Activated T-helper 1 cell treated with Interleukin-2 at 50 U/mL for 16 hours (primary cell): ENCODE results near the gene TP53BP1.

Experiments used
- DNase-seq: peaks from one replicate; pipeline ENCODE4 v3.0.0-alpha.2; 2020; ENCODE audit warnings: low read depth

Gene TP53BP1

DNA sequence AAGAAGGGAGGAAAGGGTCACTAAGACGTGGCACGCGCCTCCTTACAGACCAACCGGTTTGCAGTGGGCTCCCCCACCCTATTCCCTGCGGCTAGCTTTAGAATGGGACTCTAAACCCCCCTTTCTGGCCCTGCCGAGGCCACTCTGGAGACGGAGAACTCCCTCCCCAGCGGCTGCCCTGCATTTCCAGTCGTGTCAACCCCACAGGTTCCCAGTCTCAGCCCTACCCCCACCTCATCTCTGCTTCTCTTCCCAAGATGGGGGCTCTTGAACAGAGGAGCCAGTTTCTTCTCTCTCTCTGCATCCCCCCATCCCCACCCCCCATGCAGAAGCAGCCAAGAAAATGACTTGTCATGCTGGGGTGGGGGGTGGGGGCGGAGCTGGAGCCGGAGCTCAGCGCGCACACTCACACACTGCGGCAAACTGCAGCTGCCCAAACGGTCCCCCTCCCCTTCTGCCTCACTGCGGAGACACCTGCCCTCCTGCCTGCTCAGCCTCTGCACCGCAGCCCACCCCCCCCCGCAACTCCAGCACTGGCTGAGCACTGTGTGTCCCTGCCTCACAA, 25.3 kb upstream of the TP53BP1 start:
- DNase-seq, result no peak

DNA sequence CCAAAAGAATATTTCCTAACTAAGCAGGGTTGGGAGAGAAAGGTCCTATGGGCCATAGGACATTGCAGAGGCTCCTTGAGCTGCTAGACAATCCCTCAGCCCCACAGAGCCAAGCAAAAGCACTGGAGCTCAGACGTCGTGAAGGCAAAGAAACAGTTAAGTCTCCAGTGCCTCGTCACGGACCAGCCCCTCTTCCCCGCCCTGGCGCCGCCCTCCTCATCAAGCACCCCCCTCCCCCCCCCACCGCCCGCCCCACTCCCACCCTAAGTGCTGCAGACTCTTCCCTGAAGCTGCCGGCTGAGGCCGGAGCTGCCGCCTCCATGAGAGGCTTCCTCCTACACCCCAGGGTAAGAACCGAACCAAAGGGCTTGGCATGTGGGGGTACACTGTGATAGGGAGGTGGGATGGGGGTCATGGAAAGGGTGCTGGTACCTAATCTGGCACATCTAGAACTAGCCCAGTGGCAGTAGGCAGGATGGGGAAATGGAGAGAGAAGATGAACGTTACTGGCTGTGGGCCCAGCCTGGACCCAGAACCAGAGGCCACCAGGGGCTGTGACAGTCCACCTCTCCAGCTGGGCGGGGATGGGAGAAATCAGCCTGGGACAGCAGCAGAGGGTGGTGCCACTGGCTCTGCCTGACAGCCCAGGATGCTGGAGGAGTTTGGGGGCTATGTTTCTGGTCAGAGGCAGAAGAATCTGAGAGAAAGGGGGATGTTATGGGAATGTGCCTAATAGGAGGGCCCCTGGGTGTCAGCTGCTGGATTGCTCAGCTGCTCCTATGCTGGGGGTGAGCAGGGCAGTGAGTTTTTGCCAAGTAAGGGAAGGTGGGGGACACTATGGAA, 24.6 kb upstream of the TP53BP1 start, which contains the start of gene MAP1A:
MAP1A (plus strand) TSS at position 255 of the 843 bp plus-strand sequence. CDS start 3,866 bp downstream, outside the sequence.
- no peak for DNase-seq

DNA sequence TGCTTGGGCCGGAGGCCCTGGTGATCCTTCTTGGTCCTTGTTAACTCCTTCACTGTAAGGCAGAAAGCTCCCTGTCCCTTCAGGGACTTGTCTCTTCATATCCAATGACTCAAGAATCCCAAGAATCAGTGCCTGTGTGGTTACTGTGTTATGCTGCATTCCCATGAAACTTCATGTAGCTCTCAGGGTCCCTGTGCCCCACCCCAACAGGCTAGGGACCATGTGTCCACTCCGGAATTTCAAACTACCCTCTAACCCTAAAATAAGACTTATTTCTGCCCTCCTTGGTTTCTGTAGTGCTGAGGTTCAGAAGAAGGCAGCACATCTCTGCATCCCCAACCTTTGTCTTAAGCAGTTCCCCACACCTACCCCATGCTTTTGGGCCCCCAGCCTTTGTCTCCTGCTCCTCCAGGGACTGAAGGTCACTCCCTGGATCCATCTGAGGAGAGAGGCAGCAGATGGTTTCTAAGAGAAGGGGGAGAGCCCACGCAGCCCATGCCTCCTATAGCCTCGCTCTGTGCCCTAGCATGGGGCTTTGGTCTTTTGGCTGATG, 23.9 kb upstream of the TP53BP1 start:
- DNase-seq, result no peak

DNA sequence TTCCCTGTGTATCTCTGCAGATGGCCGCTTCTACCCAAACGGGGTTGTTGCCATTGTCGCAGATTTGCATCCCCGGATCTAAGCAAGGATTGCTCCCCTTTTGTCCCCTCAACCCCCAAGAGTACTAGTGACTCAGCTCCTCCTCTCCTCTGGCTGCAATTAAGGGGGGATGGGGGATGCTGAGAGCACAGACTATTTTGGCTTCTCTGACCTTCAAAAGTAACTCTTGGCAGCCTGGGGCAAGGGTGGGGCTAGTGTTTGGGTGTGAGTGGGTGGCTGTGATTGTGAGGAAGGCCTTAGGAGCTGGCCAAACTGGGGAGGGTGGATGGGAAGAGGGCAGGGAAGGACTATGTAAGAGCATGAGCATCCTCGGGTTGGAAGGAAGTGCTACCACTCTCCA, 23.2 kb upstream of the TP53BP1 start:
- no peak for DNase-seq

DNA sequence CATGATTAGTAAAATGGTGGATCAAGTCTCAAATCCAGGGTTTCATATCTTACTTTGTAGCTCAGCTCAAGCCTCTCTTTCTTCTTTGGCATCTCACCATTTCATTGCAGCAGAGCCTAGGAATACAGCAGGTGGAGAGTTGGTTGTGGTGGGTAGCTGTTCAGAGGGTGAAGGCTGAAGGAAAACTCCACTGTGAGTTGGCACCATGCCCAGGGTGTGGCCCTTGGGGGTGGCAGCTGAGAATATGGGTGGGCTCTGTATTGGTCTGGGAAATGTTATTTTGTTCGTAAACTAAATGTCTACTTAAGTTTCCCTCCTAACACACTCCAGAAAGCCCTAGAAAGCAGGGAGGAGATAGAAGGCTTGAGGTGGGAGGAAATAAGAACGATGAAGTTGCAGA, 22.8 kb upstream of the TP53BP1 start:
- no peak for DNase-seq

DNA sequence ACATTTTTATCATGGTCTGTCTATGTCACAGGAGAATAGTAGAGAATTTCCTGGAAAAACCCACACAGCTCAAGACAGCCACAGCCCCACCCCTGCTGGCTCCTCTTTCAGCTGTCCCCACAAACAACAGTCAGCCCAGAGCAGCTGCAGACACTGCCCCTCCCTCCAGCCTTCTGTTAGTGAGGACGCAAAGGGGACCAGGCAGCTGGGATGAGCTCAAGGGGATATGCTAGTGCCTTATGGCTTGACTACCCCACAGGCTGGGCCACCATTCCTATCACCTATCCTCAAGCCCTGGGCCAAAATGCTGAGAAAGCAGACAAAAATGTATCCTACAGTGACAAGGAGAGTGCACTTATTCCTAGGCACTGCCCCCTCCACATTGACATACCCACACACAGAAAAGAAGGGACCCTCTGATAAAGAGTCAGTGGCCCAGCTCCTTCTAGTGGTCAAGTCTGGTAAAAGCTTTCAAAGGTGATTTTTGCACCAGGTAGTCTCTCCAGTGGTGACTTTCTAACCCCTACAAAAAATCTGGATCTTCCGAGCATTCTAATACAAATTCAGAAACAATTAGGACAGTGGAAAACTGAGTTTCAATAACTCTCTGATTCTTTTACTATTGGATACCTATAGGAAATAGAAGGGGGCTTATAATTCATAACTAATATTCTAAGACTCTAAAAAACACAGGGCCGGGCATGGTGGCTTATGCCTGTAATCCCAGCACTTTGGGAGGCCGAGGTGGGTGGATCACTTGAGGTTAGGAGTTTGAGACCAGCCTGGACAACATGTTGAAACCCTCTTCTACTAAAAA, 21.5 kb upstream of the TP53BP1 start:
- no peak for DNase-seq

DNA sequence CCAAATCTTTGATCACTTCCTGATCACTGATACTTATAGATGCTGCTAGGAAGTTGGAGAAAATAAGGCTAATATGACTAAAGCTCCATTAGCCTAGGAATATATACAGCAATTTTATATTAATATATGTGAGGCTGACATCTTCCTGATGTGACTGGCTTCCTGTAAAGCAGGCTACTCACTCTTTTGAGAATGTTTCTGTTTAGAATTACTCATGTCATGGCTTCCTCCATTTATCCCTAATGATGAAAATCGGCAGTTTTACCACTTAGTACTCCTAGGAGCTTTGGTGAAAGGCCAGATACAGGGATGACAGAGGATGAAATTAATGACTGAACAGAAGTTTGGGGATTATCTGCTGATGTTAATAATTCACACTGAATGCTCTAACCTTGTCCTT, 20.6 kb upstream of the TP53BP1 start:
- DNase-seq, result no peak

DNA sequence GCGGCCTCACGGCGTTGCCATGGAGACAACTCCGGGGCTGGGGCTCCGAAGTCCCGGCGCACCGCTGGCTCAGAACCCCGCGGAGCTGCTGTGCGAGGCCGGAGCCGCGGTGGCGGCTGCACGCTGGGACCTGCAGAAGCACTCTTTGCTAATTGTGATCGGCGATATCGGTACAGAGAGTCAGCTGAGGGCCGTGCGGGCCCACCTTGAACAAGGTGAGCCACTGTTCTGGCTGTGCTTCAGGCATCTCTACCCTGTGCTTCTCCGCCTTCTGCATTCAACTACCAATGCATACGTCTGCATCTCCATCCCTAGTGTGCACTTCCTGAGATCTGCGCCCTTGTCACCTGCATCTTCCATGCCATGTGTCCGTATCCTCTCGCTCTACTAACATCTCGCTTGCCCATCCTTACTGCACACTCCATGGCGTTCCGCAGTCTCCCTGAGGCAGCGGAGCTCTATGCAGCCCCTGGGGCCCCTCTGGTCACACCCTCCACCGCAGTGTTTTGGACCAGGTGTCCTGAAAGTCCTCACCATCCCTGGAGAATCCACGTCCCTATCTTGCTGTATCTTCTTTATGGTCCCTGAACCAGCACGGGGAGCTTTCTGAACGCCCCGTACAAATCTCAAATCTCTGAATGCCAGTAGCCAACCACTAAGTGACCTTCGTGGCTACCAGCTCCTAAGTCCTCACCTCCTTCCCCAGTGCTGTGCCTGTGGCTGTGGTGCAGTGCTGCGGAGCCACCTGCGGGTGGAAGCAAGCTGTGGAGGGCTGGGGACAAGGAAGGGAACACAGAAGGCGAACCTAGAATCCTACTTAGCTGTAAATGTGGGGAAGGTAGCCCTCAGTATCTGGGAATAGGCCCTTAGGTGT, 18.3 kb upstream of the TP53BP1 start:
- no peak for DNase-seq

DNA sequence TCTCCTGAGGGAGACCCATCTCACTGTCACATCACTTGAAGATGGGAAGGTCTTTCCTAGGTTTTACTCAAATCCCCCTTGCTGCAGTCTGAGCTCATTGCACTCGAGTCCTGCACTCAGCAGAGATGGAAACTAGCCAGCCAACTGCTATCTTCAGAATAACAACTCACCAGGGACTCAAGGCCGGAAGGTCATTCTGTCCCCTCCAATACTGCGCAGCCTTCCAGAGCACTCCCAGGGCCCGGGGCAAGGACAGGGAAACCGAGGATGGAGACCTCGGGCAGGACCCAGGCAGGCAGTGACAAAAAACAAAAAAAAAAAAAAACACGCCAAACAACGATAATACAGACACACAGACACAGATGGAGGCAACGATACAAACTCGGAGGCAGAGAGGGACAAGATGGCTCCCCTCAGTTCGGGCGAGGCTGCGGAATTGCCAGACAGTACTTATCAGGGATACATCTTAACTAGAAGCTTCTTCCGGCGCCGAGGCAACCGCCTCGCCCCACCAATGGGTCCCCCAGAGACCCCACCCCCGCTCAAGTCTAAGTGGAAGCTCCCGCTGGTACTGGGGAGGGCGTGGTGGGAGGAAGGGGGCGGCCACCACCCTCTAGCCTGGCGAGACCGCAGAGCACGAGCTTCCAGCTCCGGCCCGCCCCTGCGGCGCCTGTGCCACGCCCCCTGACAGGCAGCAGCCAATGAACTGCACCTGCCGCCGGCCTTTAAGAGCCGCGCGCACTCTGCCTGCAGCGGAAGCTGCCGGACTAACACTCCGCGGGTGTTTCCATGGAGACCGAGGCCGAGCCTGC, 17.4 kb upstream of the TP53BP1 start:
- peak; percentile 96 for DNase-seq

DNA sequence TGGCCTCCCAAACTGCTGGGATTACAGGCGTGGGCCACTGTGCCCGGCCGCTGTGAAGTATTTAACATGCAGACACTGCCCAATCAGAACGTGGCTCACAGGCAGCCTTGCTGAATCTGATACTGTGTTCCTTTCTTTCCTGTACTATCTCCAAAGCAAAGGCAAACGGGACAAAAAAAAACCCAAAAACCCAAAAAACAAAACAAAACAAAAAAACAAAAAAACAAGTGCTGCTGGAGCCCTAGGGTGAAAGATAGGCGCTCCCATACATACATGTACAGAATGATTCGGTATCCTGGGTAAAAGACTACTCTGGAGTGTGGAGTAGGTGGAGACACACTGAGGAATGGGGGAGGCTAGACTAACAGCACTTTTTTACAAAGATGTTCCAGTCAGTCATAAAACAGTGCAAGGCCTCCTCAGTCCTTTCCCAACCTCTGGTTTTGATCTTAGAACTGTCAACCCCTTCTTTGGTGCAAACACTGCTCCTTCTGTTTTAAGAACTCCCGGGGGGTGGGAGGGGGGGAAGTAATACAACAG, 16.8 kb upstream of the TP53BP1 start:
- DNase-seq, result no peak

DNA sequence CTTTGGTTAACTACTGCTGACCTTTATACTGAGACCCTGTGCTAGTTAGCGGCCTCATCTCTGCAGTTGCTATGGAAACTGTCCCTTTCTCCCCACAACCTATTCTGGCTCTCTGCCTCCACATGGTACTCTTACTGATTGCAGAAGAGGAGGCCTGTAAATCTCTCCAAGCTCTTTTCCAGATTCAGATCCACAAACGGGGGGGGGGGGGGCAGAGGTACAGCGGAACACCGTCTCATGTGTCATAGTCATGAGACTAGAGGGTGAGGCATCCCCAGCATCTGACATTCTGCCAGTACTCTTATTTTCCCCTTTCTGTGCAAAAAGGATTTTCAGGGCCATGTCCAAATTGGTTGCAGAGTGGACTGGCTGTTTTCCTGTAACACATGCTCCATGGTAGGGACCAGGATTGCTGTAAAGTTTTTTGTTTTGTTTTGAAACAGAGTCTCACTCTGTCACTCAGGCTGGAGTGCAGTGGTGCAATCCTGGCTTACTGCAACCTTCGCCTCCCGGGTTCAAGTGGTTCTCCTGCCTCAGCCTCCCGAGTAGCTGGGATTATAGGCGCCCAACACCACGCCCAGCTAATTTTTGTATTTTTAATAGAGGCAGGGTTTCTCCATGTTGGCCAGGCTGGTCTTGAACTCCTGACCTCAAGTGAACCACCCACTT, 16.2 kb upstream of the TP53BP1 start:
- DNase-seq, result no peak

DNA sequence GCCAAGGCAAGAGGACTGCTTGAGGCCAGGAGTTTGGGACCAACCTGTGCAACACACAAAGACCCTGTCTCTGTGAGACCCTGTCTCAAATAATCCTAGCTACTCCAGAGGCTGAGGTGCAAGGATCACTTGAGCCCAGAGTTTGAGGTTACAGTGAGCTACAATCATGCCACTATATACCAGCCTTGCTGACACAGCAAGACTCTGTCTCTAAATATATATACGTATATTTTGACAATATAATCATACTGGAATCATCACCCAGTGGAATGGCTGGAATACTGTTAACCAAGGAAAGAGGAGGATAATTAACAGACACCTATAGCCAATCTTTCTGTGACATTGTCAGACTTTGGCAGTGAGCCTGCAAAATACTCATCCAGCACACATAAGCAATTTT, 15.5 kb upstream of the TP53BP1 start:
- DNase-seq, result no peak

DNA sequence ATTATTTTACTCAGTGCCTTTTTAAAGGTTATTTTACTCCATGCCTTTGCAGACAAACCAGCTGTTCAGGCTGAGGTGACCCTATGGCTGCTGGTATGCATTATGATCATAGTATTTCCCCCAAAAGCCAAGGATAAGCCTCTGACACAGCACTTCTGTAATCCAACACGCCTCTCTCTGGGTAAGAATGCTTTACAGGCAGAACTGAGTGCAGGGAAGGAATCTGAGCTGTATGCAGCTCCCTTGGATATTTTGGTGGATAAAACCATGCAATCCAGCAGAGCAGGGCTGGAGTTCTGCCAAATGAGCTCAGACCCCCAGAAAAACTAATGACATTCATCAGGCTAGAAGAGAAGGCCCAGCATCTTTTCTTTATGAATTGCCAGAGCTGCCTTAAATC, 12.8 kb upstream of the TP53BP1 start:
- no peak for DNase-seq

DNA sequence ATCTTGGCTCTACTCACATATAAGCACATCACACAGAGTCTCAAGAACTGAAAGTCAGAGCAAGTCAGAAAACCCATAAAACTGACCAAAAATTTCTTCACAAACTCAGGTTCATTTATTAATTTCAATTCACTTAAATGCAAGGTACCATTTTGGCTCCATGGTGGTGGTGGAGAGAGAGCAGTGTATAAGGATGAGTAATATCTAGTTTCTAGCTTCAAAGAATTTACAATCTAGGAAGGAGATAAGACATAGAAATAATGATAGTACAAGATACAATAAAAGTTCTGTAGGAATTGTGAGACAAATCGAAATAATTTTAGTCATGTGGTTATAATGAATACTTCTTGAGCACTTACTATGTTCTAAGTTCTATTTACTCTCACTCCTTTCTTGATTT, 6.7 kb upstream of the TP53BP1 start:
- no peak for DNase-seq

DNA sequence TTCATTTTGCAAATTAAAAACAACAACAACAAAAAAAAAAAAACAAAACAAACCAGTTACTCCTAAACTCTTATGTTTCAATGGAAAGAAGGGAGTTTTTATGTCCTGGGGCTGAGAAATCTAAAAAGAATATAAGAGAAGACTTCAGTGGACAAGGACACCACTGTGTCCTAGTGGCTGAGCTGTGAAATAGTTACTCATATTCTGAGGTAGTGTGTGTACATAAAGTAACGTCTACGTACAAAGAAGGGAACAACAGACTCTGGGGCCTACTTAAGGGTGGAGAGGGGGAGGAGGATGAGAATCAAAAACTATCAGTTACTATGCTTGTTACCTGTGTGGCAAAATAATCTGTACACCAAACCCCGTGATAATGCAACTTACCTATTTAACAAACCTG, 6.0 kb upstream of the TP53BP1 start:
- no peak for DNase-seq

DNA sequence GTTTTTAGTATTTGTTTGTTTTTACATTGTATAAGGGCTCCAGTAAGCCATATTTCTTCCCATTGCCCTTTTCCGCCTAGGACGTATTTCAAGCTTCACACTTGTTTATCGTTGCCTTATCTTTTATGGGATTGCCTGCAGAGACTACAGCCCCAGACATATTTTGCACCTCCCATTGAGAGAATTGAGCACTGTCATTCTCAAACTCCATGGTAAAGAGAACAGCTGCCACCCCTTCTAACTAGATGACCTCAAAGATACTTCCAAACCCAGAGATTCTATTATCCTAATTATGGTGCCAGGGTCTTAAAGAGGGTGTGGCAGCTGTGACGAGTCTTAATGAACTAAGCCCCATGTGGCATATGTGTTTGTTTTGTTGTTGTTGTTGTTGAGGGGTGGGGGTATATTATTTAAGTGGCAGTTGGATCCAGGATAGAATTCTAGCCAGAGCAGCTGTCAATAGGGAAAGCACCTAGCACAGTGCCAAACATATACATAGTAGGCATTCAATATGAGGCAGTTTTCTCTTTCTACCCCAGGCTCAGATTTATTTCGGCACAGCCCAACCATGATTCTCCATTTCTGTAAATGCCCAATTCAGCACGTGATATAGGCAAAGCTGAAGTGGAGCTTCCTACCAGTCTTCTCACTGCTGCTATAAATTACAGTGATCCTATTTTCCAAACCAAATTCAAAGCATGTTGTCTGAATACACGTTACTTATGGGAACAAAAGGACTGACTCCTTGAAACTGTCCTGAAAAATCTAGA, 932 bp upstream of the TP53BP1 start:
- DNase-seq, result no peak

DNA sequence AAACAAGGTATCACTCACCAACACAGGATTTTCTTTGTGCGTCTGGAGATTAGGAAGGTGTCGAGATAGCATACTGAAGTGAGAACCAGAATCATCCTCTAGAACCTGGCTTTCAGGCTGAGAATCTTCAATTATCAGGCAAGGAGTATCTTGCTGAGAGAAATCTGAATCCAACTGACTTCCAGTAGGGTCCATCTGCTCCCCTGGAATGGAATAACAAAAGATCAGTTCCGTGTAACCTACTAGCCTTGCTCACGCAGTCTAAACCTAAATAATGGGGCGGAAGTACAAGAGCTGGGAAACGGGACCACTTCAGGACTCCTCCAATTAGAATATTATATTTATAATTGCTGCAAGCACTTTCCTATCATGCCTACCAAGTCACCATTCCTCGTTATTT, 690 bp downstream of the TP53BP1 start:
- no peak for DNase-seq

DNA sequence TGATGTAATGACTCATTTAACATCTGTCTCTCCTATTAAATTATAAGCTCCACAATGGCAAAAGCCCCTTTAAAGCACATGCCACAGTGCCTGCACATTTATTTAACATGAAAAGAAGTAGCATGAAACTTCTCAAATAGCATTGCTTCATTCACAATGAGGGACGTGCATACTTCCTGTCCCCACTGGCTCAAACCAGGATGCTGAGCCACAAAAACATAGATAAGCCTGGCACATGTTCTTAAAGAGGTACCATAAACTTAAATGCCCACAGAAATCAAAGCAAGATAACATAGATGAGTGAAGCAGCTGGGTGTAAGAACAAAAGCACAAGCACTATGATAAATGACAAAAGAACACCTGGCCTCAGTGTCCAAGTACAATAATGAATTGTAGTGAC, 3.8 kb downstream of the TP53BP1 start:
- DNase-seq, result no peak

DNA sequence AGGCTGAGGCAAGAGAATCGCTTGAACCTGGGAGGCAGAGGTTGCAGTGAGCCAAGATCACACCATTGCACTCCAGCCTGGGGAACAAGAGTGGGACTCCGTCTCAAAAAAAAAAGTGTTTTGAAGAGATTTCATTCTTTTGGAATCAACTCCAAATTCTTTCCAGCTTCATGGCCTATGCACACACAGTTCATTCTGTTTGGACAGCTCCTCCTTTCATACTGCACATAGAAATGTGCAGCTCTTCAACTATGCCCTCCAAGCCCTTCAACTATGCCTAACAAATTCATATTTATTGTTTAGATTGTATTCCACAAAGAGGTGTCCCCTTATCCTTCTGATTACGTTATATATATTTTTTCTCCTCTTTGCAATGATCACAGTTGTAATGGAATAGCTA, 4.2 kb downstream of the TP53BP1 start:
- DNase-seq, result no peak
